K562 (cell line): ENCODE measurements around the gene AQP4. TPM values are rescaled to one million over a fixed set of nuclear protein-coding genes. Genes with fewer than 3 reads are reported as not detected.
A peak's percentile ranks its signal among the peaks of the same experiment; 100 is the strongest.

Experiments
- ATAC-seq: fragments of 200-7000 bp; cut with Tn5 transposase; 3 replicates; pipeline ENCODE4 v1.9.1; 2020; ENCODE audit warnings: moderate library complexity
- BruUV-seq: library from RNA; stranded (reverse); fragments of 400-500 nt; replicated peaks from 2 replicates; lab custom pipeline; 2021; lab: Mats Ljungman, UMichigan
- CTCF ChIA-PET: fragments of 300-600 bp; formaldehyde crosslinking; extraction: SDS; loops from one replicate; lab custom pipeline; 2021; ENCODE audit warnings: low intra/inter-chr PET ratio; lab: Yijun Ruan, JAX
- POLR2A ChIA-PET: fragments of 300-600, 350-650 bp; sonication (Branson Sonifier 250); formaldehyde crosslinking; extraction: SDS; loops from one replicate; lab custom pipeline; 2021; ENCODE audit warnings: antibody characterized with exemption, inconsistent platforms; lab: Yijun Ruan, JAX
- DNase-seq, 4 experiments: peaks; one replicate each; pipeline versions ENCODE4 v3.0.0 to v3.0.0-alpha.2; 2011 to 2018; ENCODE audit warnings: low spot score in 3 of 4, mixed read lengths in 3 of 4; ENCODE audit errors: extremely low read depth in 1 of 4
- FAIRE-seq: peaks from 2 replicates; lab custom pipeline; 2011; peaks lifted over from hg19 to GRCh38; lab: Jason Lieb, UNC
- H2AFZ ChIP-seq: 2 replicates; pipeline ENCODE4 v1.6.0; 2011; ENCODE audit warnings: low read depth, low read length, control low read depth, inconsistent platforms
- H3K27ac ChIP-seq: fragments of 200-600 bp; 3 replicates; pipeline ENCODE4 v1.8.0; 2011; ENCODE audit warnings: low read depth, mild to moderate bottlenecking, control low read depth, inconsistent platforms, low read length, moderate library complexity, mixed read lengths; ENCODE audit errors: extremely low read depth
- H3K27me3 ChIP-seq, 2 experiments: fragments of 300-600 bp in 1 of 2; 2 replicates in 1 of 2; 3 replicates in 1 of 2; pipeline versions ENCODE4 v1.6.0 to v1.8.0; 2011; ENCODE audit warnings: inconsistent platforms in 2 of 2, low read length in 2 of 2, mild to moderate bottlenecking in 1 of 2, mixed read lengths in 1 of 2, moderate library complexity in 1 of 2; ENCODE audit not compliant: control insufficient read depth in 2 of 2, insufficient read depth in 2 of 2
- H3K36me3 ChIP-seq: fragments of 300-600 bp; 3 replicates; pipeline ENCODE4 v1.8.0; 2011; ENCODE audit warnings: mild to moderate bottlenecking, low read length, inconsistent platforms; ENCODE audit not compliant: control insufficient read depth, insufficient read depth
- H3K4me1 ChIP-seq, 2 experiments: fragments of 200-600 bp in 1 of 2; replicated peaks in 1 of 2; 2 replicates in 1 of 2; 3 replicates in 1 of 2; pipeline versions ENCODE4 v1.5.1 to v1.8.0; 2011; ENCODE audit warnings: inconsistent platforms in 2 of 2, low read length in 2 of 2, mild to moderate bottlenecking in 1 of 2, mixed read lengths in 1 of 2, moderate library complexity in 1 of 2; ENCODE audit not compliant: control insufficient read depth in 2 of 2, insufficient read depth in 2 of 2
- H3K4me2 ChIP-seq: 2 replicates; pipeline ENCODE4 v1.6.1; 2011; ENCODE audit warnings: low read length, control low read depth, inconsistent platforms, mixed read lengths; ENCODE audit not compliant: insufficient read depth
- H3K4me3 ChIP-seq: fragments of 200-600 bp; sonication (generic), shearing (Covaris generic); 2 replicates; pipeline ENCODE4 v1.5.1; 2016; ENCODE audit warnings: control low read depth, inconsistent platforms
- H3K79me2 ChIP-seq: fragments of 200-600 bp; 3 replicates; pipeline ENCODE4 v1.8.0; 2011; ENCODE audit warnings: low read length, inconsistent platforms; ENCODE audit not compliant: control insufficient read depth, insufficient read depth
- H3K9ac ChIP-seq, 2 experiments: 2 replicates each; pipeline versions ENCODE4 v1.6.0 to v1.6.1; 2011; ENCODE audit warnings: low read depth in 2 of 2, low read length in 2 of 2, control low read depth in 1 of 2, inconsistent platforms in 1 of 2, mild to moderate bottlenecking in 1 of 2, mixed read lengths in 1 of 2; ENCODE audit not compliant: insufficient read depth in 1 of 2
- H3K9me1 ChIP-seq: one replicate; pipeline ENCODE4 v1.6.0; 2011; ENCODE audit warnings: inconsistent platforms, mild to moderate bottlenecking, low read length, moderate library complexity; ENCODE audit not compliant: control insufficient read depth, insufficient read depth
- H3K9me3 ChIP-seq: replicated peaks from 2 replicates; pipeline ENCODE4 v1.5.1; 2011; ENCODE audit warnings: low read depth, low read length, inconsistent platforms; ENCODE audit not compliant: control insufficient read depth, insufficient read depth
- H4K20me1 ChIP-seq: replicated peaks from 2 replicates; pipeline ENCODE4 v1.6.1; 2011; ENCODE audit warnings: low read length, inconsistent platforms, mixed read lengths; ENCODE audit not compliant: control insufficient read depth, insufficient read depth
- ATF1 ChIP-seq, 2 experiments: fragments of 450-650 bp in 1 of 2; IDR thresholded peaks; 2 replicates each; pipeline ENCODE4 v1.6.1; 2016; ENCODE audit warnings: missing compliant biosample characterization in 1 of 2, missing genetic modification characterization in 1 of 2
- BCL6 ChIP-seq: fragments of 250-450 bp; sonication (Bioruptor Pico); IDR thresholded peaks from 2 replicates; pipeline ENCODE4 v1.4.0; 2020
- CBFA2T2 ChIP-seq: fragments of 450-650 bp; conservative IDR thresholded peaks from 2 replicates; pipeline ENCODE4 v1.6.1; 2017; ENCODE audit warnings: mild to moderate bottlenecking
- CBX8 ChIP-seq: fragments of 200-600 bp; sonication (generic); IDR thresholded peaks from 2 replicates; pipeline ENCODE4 v1.6.1; 2012; ENCODE audit warnings: borderline replicate concordance, mixed run types, low read depth, mild to moderate bottlenecking, moderate library complexity, mixed read lengths, low read length, control low read depth, inconsistent platforms; ENCODE audit not compliant: poor library complexity, severe bottlenecking; ENCODE audit errors: extremely low read depth
- DACH1 ChIP-seq: fragments of 450-650 bp; IDR thresholded peaks from 2 replicates; pipeline ENCODE4 v1.6.1; 2018; ENCODE audit not compliant: partially characterized antibody
- DIDO1 ChIP-seq: fragments of 450-650 bp; IDR thresholded peaks from 2 replicates; pipeline ENCODE4 v1.6.1; 2016; ENCODE audit warnings: low read depth, missing biosample characterization, missing genetic modification characterization
- HNRNPK ChIP-seq: fragments of 200-400 bp; formaldehyde crosslinking; IDR thresholded peaks from one replicate; pipeline ENCODE4 v1.6.1; 2018; ENCODE audit warnings: mild to moderate bottlenecking, low read depth, low read length; ENCODE audit not compliant: poor library complexity, severe bottlenecking
- HOXB6 ChIP-seq: fragments of 250-450 bp; sonication (Bioruptor Pico); IDR thresholded peaks from 2 replicates; pipeline ENCODE4 v1.5.1; 2022; ENCODE audit warnings: mild to moderate bottlenecking, borderline replicate concordance
- MCM7 ChIP-seq, 2 experiments: fragments of 450-650 bp; IDR thresholded peaks; 2 replicates each; pipeline ENCODE4 v1.6.1; 2016 to 2018
- SAFB ChIP-seq: fragments of 200-400 bp; formaldehyde crosslinking; IDR thresholded peaks from 2 replicates; pipeline ENCODE4 v1.6.1; 2017; ENCODE audit warnings: low read depth, low read length, borderline replicate concordance
- SRF ChIP-seq, 2 experiments: fragments of 250-450, 450-650 bp in 1 of 2; sonication (Bioruptor Pico) in 1 of 2; sonication (generic) in 1 of 2; formaldehyde crosslinking; IDR thresholded peaks; 2 replicates each; pipeline versions ENCODE4 v1.5.0 to v1.5.1; 2020 to 2022; ENCODE audit warnings: mild to moderate bottlenecking in 1 of 2, missing genetic modification reagents in 1 of 2
- STAT5A ChIP-seq: IDR thresholded peaks from 2 replicates; pipeline ENCODE4 v1.6.1; 2012; ENCODE audit warnings: low read length, inconsistent platforms, borderline replicate concordance
- TBP ChIP-seq: optimal IDR thresholded peaks from 2 replicates; pipeline ENCODE3; 2011; ENCODE audit warnings: low read depth, low read length, improper control_type of control experiment
- ZNF316 ChIP-seq: fragments of 450-650 bp; IDR thresholded peaks from 2 replicates; pipeline ENCODE4 v1.6.1; 2016
- ZNF324 ChIP-seq: fragments of 250-450 bp; sonication (Bioruptor Pico); IDR thresholded peaks from 2 replicates; pipeline ENCODE4 v1.4.0; 2020; ENCODE audit warnings: mild to moderate bottlenecking
- ZNF347 ChIP-seq: fragments of 450-650 bp; formaldehyde crosslinking; IDR thresholded peaks from 2 replicates; pipeline ENCODE4 v1.4.0; 2020; ENCODE audit warnings: low read depth, mild to moderate bottlenecking, moderate library complexity
- ZNF77 ChIP-seq: fragments of 250-450 bp; sonication (Bioruptor Pico); IDR thresholded peaks from 2 replicates; pipeline ENCODE4 v1.5.0; 2020
- ZSCAN29 ChIP-seq: fragments of 450-650 bp; IDR thresholded peaks from 2 replicates; pipeline ENCODE4 v1.6.1; 2017
- WGBS: fragments of 100-300 bp; shearing (Covaris generic); methylation state at CpG from one replicate; pipeline ENCODE4 v1.1.6; 2016; ENCODE audit warnings: low coverage, mixed read lengths; ENCODE audit not compliant: insufficient coverage; ENCODE audit errors: missing lambda C conversion rate; 5-methylcytosine and 5-hydroxymethylcytosine counted together
- in situ Hi-C: fragments of 300-500 bp; cut with MboI; formaldehyde crosslinking; loops from 4 replicates; pipeline ENCODE4 v1.15.0; 2018; ENCODE audit warnings: inconsistent platforms, mixed read lengths
- intact Hi-C: fragments of 100-400 bp; cut with micrococcal nuclease; formaldehyde crosslinking; loops from 2 replicates; pipeline ENCODE4 v1.14.2; 2022
- polyA plus RNA-seq, 8 experiments: library from polyadenylated mRNA; depleted of rRNA in 4 of 8; stranded (reverse) in 5 of 8; unstranded in 3 of 8; fragments of >200 nt; fragmentation: Nextera tagmentation in 2 of 8; fragmentation: Illumina TruSeq in 1 of 8; extraction: Ambion mirVana in 2 of 8; extraction: Trizol in 1 of 8; gene quantifications; 2 replicates each; pipeline versions ENCODE4 v1.2.1 to v1.2.3, GENCODE V29; 2011 to 2014; ENCODE audit warnings: inconsistent platforms in 1 of 8, missing spikeins in 1 of 8
- total RNA-seq, 7 experiments: library from RNA; depleted of rRNA in 6 of 7; stranded (reverse); fragments of >200 nt in 6 of 7; fragmentation: Illumina TruSeq in 2 of 7; extraction: Trizol in 2 of 7; gene quantifications; 2 replicates each; pipeline versions ENCODE4 v1.2.1 to v1.2.3, GENCODE V29; 2011 to 2021; ENCODE audit warnings: low replicate concordance in 1 of 7

Gene AQP4
- total and polyA plus RNA-seq, 9 of the 15 experiments (the other 6 are each of a cell fraction or from before 2014, with no cell fraction given): 0.31 TPM; not detected in 8

- intact Hi-C loops: no loop called here
- no peak for TF ChIP-seq CBFA2T2
- no peak for TF ChIP-seq DACH1
- no peak for TF ChIP-seq SRF (CRISPR knock-in tag; IDR thresholded peaks at IDR 0.05)
- no peak for FAIRE-seq
- Histone ChIP-seq H3K79me2 (no peaks in the 10 kb centered on the region), H3K36me3 (no peaks in the 10 kb centered on the region), H3K27ac (no peak overlapping the region), H4K20me1 (no peaks in the 10 kb centered on the region), H3K9me3 (no peaks in the 10 kb centered on the region), H3K4me3 (no peak overlapping the region), H3K4me1 (no peaks in the 10 kb centered on the region), H3K9me1 (no peaks in the 10 kb centered on the region), H3K4me2 (no peak overlapping the region), H2AFZ (no peak overlapping the region), H3K9ac (no peak overlapping the region), H3K27me3 (no peaks in the 10 kb centered on the region)
- in situ Hi-C loops: no loop called here
- no TSS peak for BruUV-seq
- ChIA-PET CTCF (no interaction called here), POLR2A (no interaction called here)
- WGBS: 0% methylated on average over 6 of the region's 6 CpGs
- DNase-seq: no peak
- ATAC-seq: no peak
Observed at GRCh38 chr18:26893996-26894395, 28.5 kb upstream of the AQP4 start.

GRCh38 chr18:26888259-26888658 lies 22.8 kb upstream of the AQP4 start:
- Histone ChIP-seq H3K79me2 (no peaks in the 10 kb centered on the region), H3K36me3 (no peaks in the 10 kb centered on the region), H3K9me1 (no peaks in the 10 kb centered on the region), H3K4me2 (no peak overlapping the region), H2AFZ (no peak overlapping the region), H3K9ac (no peak overlapping the region), H3K27me3 (no peaks in the 10 kb centered on the region), H3K9me3 (no peaks in the 10 kb centered on the region; the same call in 1 of the 2 replicates), H3K4me3 (no peak overlapping the region), H4K20me1 (no peaks in the 10 kb centered on the region)
- DNase-seq: no peak
- 27% methylated on average over 4 of the region's 4 CpGs for WGBS
- CTCF ChIA-PET: no interaction called here
- FAIRE-seq: no peak
- ATAC-seq: no peak
- in situ Hi-C loops (no loop called here), intact Hi-C loops (no loop called here)
- no peak for TF ChIP-seq HNRNPK
- no peak for TF ChIP-seq ZNF316
- no peak for TF ChIP-seq ZSCAN29
- TF ChIP-seq ZNF347 (CRISPR knock-in tag): no peak
- peak in 1 of 2 experiments; percentile 14; a peak in 1 of 4 replicates for TF ChIP-seq MCM7 (IDR thresholded peaks at IDR 0.05)
- TF ChIP-seq ZNF77 (CRISPR knock-in tag): no peak
- no peak for TF ChIP-seq CBX8
- no peak for TF ChIP-seq ZNF324
- TF ChIP-seq BCL6 (CRISPR knock-in tag): no peak
- TF ChIP-seq HOXB6: no peak
- TF ChIP-seq TBP: no peak
- no peak for TF ChIP-seq STAT5A
- TF ChIP-seq DACH1: peak; percentile 94
- TF ChIP-seq ATF1 (CRISPR knock-in tag; IDR thresholded peaks at IDR 0.05): no peak
- TF ChIP-seq ATF1 (tag; IDR thresholded peaks at IDR 0.05): no peak
- peak; percentile 83 for TF ChIP-seq SAFB
- TF ChIP-seq DIDO1 (tag): no peak
- TF ChIP-seq, all 486 proteins: peak for 3
- POLR2A ChIA-PET: no interaction called here
- no TSS peak for BruUV-seq
- H3K4me1 ChIP-seq: no peaks in the 10 kb centered on the region
- no peak overlapping the region for H3K27ac ChIP-seq
